A673 (cell line): ENCODE data around the gene PARS2. TPM values are rescaled to one million over a fixed set of nuclear protein-coding genes. Genes with fewer than 3 reads are reported as not detected.

Experiments
- BruUV-seq: library from RNA; stranded (reverse); fragments of 400-500 nt; replicated peaks from 2 replicates; lab custom pipeline; 2021; lab: Mats Ljungman, UMichigan
- CTCF ChIA-PET: fragments of 300-600 bp; sonication (Branson Sonifier 250); formaldehyde crosslinking; loops from one replicate; lab custom pipeline; 2022; ENCODE audit warnings: antibody characterized with exemption; lab: Charles Lee
- POLR2A ChIA-PET: fragments of 300-600 bp; sonication (Branson Sonifier 250); formaldehyde crosslinking; loops from one replicate; lab custom pipeline; 2022; ENCODE audit warnings: antibody characterized with exemption; ENCODE audit not compliant: low non-redundant PET; lab: Charles Lee
- DNase-seq: peaks from one replicate; pipeline ENCODE4 v3.0.0-alpha.2; 2015; ENCODE audit warnings: low spot score
- H3K27ac ChIP-seq: fragments of 200-600 bp; sonication (generic); 2 replicates; pipeline ENCODE4 v1.5.1; 2016; ENCODE audit warnings: mixed run types, low read depth, mild to moderate bottlenecking, mixed read lengths, antibody characterized with exemption, low read length; ENCODE audit not compliant: poor library complexity, severe bottlenecking
- H3K27me3 ChIP-seq: fragments of 200-600 bp; sonication (generic); replicated peaks from 2 replicates; pipeline ENCODE4 v1.6.1; 2017; ENCODE audit warnings: mixed run types, low read depth, mild to moderate bottlenecking, mixed read lengths, antibody characterized with exemption, low read length; ENCODE audit not compliant: insufficient read depth, poor library complexity
- H3K36me3 ChIP-seq: fragments of 200-600 bp; sonication (generic); 2 replicates; pipeline ENCODE4 v1.6.1; 2016; ENCODE audit warnings: mixed run types, mild to moderate bottlenecking, mixed read lengths, antibody characterized with exemption, low read length; ENCODE audit not compliant: insufficient read depth, poor library complexity, severe bottlenecking
- H3K4me1 ChIP-seq: fragments of 200-600 bp; sonication (generic); 2 replicates; pipeline ENCODE4 v1.6.1; 2017; ENCODE audit warnings: mixed run types, mild to moderate bottlenecking, mixed read lengths, antibody characterized with exemption, low read length; ENCODE audit not compliant: insufficient read depth, poor library complexity, severe bottlenecking
- H3K4me3 ChIP-seq: fragments of 200-600 bp; sonication (generic); 2 replicates; pipeline ENCODE4 v1.5.1; 2016; ENCODE audit warnings: low read depth, mixed run types, mild to moderate bottlenecking, mixed read lengths, low read length; ENCODE audit not compliant: poor library complexity, severe bottlenecking
- H3K9me3 ChIP-seq: fragments of 200-600 bp; sonication (generic); 2 replicates; pipeline ENCODE4 v1.6.1; 2016; ENCODE audit warnings: mixed run types, low read depth, mild to moderate bottlenecking, mixed read lengths, antibody characterized with exemption, low read length; ENCODE audit not compliant: poor library complexity, severe bottlenecking
- EZH2 ChIP-seq: fragments of 200-600 bp; sonication (generic); IDR thresholded peaks from 2 replicates; pipeline ENCODE4 v1.6.1; 2017; ENCODE audit warnings: borderline replicate concordance, low read depth, mild to moderate bottlenecking, mixed read lengths, antibody characterized with exemption, low read length; ENCODE audit not compliant: poor library complexity, severe bottlenecking
- intact Hi-C: fragments of 100-400 bp; cut with micrococcal nuclease; formaldehyde crosslinking; loops from one replicate; pipeline ENCODE4 v1.10.0; 2022; ENCODE audit not compliant: unreplicated experiment
- total RNA-seq: library from RNA; stranded (reverse); gene quantifications from 2 replicates; pipeline ENCODE4 v1.2.3, GENCODE V29; 2021
- TF ChIP-seq, protein P1 (sequence below): fragments of 300-800, 200-600 bp; sonication (generic); conservative IDR thresholded peaks from 2 replicates; pipeline ENCODE4 v1.5.1; 2017; ENCODE audit warnings: low read depth, mild to moderate bottlenecking, antibody characterized with exemption, low read length, moderate library complexity, mixed read lengths

PARS2 gene
- total RNA-seq, 1 experiment from 2014 or later, result 6.9 TPM

DNA sequence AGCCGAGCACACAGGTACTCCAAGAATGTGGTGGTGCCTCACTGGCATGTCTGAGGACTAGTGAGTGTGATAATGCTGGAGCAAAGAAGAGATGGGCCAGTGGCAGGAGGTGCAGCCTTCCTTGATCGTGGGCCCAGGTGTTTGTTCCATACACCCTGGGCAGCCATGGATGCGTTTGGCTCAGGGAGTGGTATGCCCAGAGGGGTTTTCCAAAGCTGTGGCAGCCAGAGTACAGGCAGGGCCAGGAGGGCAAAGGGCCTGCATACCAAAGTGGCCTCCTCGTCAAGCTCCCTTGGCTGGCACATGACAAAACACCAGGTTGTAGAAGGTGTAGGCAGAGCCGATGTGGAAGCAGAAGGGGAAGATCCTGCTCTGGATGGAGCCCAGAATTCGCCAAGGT is 19.0 kb downstream of the PARS2 start:
- Histone ChIP-seq H3K4me1 (no peaks in the 10 kb centered on the region), H3K9me3 (no peaks in the 10 kb centered on the region), H3K4me3 (no peak overlapping the region), H3K27me3 (no peaks in the 10 kb centered on the region), H3K27ac (no peak overlapping the region), H3K36me3 (peaks cover 17% of the 10 kb centered on the region)
- POLR2A ChIA-PET, result no interaction called here
- CTCF ChIA-PET, result interaction anchor here (0.6 kb wide), 1 partner anchor 608 kb away, joined by 3 read pairs; no protein-coding TSS in a partner anchor
- BruUV-seq, result no TSS peak
- TF ChIP-seq EZH2, result no peak
- TF ChIP-seq, protein P1, sequence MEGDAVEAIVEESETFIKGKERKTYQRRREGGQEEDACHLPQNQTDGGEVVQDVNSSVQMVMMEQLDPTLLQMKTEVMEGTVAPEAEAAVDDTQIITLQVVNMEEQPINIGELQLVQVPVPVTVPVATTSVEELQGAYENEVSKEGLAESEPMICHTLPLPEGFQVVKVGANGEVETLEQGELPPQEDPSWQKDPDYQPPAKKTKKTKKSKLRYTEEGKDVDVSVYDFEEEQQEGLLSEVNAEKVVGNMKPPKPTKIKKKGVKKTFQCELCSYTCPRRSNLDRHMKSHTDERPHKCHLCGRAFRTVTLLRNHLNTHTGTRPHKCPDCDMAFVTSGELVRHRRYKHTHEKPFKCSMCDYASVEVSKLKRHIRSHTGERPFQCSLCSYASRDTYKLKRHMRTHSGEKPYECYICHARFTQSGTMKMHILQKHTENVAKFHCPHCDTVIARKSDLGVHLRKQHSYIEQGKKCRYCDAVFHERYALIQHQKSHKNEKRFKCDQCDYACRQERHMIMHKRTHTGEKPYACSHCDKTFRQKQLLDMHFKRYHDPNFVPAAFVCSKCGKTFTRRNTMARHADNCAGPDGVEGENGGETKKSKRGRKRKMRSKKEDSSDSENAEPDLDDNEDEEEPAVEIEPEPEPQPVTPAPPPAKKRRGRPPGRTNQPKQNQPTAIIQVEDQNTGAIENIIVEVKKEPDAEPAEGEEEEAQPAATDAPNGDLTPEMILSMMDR, result no peak
- no peak for DNase-seq
- intact Hi-C loops, result no loop called here

DNA sequence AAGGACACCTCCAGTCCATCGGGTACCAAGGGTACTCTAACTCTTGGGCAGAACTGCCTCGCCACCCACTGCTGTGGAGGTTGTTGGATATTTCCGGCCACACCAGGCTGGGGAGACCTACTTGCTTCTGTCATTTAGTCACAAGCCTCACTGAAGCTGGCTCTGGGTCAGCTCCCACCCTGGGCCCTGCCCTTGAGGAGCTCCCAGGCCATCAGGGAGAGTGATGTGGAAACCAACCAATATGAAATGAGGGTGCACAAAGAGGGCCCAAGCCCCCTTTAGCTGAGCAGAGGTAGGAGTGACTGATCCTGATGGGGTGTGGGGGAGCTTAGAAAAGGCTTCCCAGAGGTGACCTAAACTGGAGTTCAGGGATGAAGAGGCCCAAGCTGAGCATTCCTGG is 19.6 kb downstream of the PARS2 start:
- Histone ChIP-seq H3K9me3 (no peaks in the 10 kb centered on the region), H3K36me3 (peaks cover 18% of the 10 kb centered on the region), H3K27me3 (no peaks in the 10 kb centered on the region), H3K4me1 (no peaks in the 10 kb centered on the region), H3K27ac (no peak overlapping the region), H3K4me3 (no peak overlapping the region)
- ChIA-PET POLR2A (no interaction called here), CTCF (no interaction called here)
- intact Hi-C loops, result no loop called here
- BruUV-seq, result no TSS peak
- no peak for TF ChIP-seq EZH2
- TF ChIP-seq, protein P1, result no peak
- no peak for DNase-seq

DNA sequence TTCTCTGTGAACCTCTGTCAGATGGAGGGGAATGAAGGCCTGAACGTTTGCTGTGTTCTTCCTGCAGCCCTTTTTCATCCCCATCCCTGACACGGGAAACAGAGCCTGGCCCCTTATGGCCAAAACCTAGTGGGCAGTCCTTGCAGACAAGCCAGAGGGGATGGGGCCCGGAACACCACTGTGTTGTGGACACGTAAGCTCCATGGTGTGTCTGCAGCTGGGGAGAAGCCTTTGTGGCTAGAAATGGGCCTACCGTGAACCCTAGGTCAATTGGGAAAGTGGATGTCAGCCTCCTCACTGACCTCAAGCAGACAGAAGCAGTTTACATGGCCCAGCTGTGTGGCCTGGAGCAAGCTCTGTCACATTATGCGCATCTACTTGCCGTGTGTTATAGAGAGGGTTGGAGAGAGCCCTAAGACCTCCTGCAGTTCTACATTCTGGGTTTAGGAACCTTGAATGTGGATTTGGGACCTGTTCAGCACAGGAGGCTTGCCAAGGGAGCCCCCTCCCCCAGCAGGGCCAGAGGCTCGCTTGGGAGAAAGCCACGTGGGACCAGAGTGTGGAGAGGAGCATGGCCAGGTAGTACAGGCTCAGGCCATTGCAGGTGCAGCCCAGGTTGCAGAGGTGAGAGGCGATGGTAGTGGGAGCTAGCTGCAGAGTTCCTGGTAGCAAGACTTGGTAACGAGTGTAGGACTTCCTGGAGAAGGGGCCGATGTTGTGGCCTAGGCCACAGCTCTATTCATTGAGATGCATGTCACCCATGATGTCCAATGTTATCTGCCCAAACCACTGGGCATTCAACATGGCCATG is 20.7 kb downstream of the PARS2 start:
- intact Hi-C loops, result no loop called here

More for the DNA sequence above, 20.7 kb downstream of the PARS2 start:
- Histone ChIP-seq H3K9me3 (no peaks in the 10 kb centered on the region), H3K36me3 (peaks cover 24% of the 10 kb centered on the region), H3K4me1 (no peaks in the 10 kb centered on the region), H3K27ac (no peak overlapping the region), H3K4me3 (no peak overlapping the region), H3K27me3 (no peaks in the 10 kb centered on the region)
- ChIA-PET CTCF (no interaction called here), POLR2A (no interaction called here)
- no TSS peak for BruUV-seq
- no peak for DNase-seq
- TF ChIP-seq EZH2, result no peak
- TF ChIP-seq, protein P1, result no peak
